ENCODE data around the gene CUBN.

GRCh38 chr10:17022896-17023295, 106.7 kb downstream of the CUBN start:
- TF ChIP-seq CEBPB (IDR thresholded peaks at IDR 0.05) (no peak), CTCF (IDR thresholded peaks at IDR 0.05) (no peak)
